NCI-H1436 treated with DMSO at 0.1 percent for 48 hours (cell line): ENCODE data around the gene UBE2QL1.

Experiments
- DNase-seq: peaks from one replicate; lab custom pipeline; 2025; lab: John Stamatoyannopoulos, UW

UBE2QL1 gene

DNA sequence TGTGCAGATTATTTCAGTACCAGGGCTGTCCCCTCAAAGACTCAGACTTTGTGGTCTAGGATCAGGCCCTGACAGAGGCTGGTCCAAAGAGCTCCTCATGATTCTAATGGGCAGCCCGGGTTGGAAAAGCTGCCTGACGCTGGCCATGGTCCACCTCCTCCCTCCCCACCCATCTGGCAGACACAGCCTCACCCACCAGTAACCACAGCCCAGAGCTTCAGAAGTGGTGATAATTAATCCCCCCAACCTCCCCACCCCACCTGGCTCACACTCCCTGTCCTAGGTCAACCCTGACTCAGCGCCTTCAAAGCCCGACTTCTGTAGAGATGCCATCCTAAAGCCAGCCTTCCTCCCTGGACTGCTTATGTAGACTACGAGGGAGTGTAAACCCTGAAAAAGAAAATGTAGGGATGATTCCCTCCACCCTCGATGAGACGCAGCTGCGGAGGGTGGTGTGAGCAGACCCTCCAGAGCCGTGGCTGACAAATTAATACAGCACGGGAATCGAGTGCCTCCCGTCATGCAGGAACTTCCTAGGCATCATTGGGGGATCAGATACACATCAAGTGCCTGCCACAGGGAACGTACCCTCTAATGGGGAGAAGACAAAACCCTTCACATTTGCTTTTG is 7.0 kb downstream of the UBE2QL1 start:
- no peak for DNase-seq

DNA sequence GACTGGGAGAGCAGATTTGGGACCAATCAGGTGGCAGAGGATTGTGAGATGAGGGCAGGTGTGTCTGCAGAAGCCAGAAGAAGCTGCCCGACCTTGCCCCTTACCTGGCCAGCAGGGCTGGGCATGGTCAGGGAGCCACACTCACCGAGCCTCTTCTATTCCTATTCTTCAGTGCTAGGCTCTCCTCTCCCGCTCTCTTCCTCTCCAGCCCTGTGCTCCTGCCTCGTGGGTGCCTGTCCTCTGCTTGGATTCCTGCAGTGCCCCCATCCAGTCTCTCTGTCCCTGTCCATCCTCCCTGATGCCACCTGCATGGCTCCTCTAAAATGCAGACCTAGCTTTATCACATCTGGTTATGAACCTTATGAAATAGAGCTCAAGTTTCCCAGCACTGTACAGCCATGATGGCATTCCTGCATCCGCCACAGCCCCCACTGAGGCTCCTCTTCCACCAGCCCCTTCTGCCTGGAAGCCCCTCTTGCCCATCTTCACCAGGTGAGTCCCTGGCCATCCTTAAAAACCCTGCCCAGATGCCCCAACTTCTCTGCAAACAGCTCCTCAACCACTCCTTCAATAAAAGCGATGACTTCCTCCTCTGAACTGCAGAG is 8.2 kb downstream of the UBE2QL1 start:
- DNase-seq: no peak

GRCh38 chr5:6457592-6457991 is 8.9 kb downstream of the UBE2QL1 start:
- no peak for DNase-seq

DNA sequence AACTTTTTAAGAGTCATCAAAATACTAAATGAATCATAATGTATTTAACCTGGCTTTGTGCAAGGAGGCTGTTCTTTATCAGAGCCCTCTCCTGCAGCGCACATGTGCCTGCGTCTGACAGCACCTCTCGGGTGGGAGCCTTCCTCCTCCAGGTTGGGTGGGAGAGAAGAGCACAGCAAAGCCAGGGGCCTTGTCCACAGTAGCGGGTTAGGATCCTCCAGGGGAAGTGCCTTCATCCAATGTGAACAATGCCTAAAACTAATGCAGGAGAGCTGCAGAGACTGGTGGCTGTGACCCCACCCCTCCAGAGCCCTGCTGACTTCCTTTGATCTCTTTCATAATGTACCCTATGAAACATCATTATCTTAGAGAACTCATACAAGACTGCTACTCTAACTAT is 10.2 kb downstream of the UBE2QL1 start:
- no peak for DNase-seq

GRCh38 chr5:6459896-6460295 is 11.2 kb downstream of the UBE2QL1 start:
- DNase-seq: no peak

DNA sequence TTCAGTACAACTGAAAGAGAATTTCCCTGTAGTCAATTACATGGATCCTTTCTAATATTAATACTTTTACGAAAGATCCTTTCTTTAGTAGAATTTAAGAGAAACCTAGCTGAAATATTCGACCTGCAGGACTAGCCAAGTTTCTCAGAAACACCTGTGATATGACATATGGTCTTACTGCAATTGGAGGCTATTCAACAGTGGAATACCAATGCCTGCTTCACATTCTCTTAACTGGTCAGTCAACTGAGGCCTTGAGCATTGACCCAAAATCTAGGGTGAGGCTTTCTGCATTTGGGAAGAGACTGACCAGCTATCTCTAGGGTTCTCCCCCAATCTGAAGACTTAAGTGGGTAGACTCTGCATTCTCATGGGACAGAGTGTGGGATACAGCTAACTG is 12.3 kb downstream of the UBE2QL1 start:
- DNase-seq: no peak

DNA sequence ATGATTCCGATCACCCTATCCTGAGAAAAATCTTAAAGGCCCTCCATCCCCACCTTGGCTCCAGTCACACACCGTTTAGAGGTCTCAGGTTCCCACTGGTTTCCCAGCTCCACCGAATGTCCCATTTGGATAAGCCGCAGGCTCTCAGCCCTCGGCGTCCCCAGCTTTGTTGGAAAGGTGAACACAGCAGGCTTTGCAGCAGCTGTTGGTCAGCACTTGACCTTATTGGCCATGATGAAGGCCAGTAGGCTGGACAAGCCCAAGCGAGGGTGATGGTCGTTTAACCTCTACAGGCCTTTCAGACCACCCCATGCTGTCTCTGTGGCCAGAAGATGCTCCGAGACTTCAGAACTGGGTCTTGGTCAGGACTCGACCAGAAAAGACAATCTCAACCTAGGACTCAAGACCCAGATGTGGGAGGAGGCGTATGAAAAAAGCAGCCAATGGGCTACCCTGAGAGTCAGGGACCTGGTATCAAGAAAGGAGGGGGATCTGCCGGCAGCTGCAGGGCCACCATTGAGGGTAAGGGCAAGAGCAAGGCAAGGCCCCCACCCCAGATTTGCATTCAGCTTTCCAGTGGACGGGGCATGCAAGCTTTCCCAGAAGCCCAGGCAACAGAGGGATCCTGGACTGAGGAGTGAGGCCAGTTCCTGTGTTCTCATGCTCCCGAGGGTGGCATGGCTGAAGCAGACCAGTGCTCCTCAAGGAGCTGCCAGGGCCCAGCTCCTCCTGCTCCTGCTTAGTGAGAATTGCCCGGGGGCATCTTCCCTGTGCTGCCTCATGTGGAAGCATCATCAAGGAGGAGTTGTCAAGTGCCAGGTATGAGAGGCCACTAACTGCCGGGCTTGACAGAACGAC is 13.4 kb downstream of the UBE2QL1 start:
- DNase-seq: no peak

DNA sequence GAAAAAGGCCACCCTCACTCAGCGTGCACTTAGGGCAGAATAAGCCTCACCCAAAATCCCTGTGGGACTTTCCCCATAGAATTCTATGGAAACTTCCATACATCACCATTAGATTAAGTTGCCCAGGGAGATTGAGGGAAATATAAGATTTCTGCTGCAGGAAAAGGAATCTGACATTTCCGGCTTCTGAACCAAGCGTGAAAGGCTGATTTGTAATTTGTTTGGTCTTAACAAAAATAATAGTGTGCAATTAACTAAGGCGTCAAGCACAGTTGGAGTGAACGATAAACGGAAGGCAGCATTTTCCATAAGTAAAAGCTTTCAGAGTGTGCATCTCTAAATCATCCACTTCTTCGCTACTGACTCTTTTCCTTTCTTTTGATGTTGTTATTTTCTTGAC is 14.0 kb downstream of the UBE2QL1 start:
- DNase-seq: no peak

DNA sequence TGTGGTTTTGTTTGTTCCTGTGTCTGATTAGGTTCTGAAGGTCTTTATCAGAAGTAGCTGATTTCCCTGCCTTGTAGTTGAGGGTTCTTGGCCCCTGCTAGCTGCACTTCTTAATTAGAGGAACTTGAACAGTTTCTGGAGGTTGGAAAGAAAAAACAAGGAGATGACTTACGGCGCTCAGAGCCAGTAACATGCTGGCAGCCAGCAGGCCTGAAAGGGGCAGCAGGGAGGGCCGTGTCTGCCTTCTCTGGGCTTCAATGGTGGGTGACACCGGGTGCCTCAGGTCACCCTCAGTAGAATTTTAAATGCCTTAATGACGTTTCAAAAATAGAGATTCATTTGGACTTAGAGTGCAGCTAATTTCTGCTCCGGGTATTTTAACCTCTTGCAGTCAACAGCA is 15.8 kb downstream of the UBE2QL1 start:
- no peak for DNase-seq

DNA sequence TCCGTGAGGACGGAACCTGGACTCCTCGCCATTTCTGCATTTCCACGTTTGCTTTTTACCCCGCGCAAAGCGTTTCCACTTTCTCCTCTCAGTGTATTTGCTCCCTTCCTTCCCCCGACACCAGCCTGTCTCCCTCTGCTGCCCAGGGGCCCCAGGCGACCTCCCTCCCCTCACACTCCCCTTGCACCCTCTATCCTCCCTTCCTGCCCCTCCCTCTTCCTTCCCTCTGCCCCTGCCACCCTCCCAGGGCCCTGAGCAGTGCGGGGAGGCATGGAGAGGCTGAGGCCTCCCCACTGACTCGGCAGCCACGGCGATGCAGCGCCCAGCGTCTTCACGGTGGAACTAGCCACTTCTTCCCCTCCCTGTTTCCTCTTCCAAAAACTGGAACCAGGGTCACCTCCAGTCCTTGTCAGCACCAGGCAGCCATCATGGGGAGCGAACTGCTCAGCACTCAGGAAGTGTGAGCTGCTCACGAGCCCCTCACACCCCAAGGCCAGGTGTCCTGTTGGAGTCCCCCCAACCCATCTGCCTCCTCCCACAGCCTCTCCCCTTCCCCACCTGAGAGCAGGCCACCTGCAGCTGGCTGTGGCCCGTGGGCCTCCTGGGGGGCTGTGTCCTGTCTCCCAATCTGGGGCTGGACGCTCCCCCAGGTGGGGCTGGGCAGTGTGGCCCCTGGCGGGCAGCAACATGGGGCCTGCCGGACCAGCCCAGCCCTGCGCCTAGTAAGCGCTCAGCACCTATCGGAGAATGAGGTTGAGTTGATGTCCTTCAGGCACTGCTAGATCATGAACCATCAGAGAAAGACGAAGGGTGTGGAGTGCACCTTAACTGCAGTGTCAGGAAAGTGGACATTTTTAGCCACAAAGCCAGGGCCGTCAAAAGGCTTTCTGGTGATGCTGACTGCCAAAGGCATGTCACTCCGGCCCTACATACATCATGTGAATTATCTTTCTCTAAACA is 17.5 kb downstream of the UBE2QL1 start:
- no peak for DNase-seq

DNA sequence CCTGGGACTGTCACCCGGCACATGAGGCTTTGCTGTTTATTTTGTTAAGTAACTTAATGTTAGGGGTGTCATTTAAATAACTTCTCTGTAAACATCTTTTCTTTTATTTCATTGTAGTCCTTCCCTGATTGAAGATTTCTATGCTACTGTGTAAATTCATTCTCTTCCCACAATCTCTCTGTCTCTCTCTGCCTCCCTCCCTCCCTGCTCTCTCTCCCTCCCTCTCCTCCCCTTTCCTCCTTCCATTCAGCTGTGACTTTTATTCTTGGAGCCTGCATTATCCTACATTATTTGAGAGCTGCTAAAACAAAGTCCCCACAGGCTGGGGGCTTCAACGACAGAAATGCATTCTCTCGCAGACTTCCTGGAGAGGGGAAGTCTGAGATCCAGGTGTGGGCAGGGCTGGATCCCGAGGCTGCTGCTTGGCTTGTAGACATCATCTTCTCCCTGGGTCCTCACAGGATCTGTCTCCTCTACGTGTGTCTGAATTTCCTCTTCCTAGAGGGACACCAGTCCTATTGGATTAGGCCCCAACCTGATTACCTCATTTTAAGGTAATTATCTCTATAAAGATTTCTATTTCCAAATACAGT is 18.4 kb downstream of the UBE2QL1 start:
- no peak for DNase-seq

DNA sequence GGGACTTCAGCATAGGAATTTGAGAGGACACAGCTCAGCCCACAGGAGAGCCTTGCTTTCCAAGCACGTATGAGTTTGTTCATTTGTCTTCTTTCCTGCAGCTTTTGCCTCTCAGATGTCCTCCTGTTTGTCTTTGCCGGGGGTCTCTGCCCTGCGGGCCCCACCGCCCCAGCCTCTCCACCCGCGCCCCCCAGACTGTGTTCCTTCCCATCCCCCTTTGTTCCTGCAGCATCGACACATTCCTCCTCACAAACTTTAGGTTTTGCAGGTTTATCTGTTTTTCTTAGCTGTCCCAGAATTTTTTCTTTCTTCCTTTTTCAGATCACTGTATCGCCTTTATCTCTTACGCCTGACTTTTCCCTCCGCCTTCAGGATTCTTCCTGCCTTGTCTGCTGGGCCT is 18.9 kb downstream of the UBE2QL1 start:
- no peak for DNase-seq

GRCh38 chr5:6468104-6468503 is 19.4 kb downstream of the UBE2QL1 start:
- no peak for DNase-seq

- DNase-seq: no peak
Observed at GRCh38 chr5:6468870-6469269, 20.2 kb downstream of the UBE2QL1 start.

GRCh38 chr5:6469836-6470235 is 21.2 kb downstream of the UBE2QL1 start:
- DNase-seq: no peak

GRCh38 chr5:6470672-6471071 is 22.0 kb downstream of the UBE2QL1 start:
- DNase-seq: no peak

DNA sequence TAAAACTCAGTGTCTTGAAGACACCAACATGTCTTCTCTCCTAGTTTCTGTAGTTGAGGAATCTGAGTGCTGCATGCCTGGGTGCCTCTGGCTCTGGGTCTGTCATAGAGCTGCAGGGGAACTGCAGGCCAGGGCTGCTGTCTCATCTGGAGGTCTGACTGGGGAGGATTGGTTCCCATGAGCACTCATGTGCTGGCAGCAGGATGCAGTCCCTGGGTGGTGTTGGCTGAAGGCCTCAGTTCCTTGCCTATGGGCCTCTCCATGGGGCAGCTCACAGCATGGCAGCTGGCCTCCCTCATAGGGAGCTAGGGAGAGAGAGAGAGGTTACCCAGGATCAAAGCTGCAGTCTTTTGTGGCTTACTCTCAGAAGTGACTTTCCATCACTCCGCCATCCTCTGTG is 22.6 kb downstream of the UBE2QL1 start:
- no peak for DNase-seq

DNA sequence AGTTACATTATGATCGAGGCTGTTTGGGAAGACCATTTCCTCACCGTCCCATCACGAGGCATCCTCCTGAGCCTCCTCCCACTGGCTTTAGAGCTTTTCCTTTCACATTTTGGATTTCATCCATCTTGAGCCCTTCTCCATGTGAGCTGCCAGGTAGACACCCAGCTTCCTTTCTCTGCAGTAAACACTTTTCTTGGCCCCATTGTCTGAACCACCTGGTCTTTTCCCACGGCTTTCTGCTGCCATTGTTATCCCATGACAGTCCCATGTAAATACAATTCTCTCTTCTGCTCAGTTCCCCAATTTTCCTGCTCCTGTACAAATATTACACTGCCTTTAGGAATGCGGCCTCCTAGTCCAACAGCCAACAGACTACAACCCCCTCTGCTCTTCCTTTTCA is 24.1 kb downstream of the UBE2QL1 start:
- DNase-seq: no peak

DNA sequence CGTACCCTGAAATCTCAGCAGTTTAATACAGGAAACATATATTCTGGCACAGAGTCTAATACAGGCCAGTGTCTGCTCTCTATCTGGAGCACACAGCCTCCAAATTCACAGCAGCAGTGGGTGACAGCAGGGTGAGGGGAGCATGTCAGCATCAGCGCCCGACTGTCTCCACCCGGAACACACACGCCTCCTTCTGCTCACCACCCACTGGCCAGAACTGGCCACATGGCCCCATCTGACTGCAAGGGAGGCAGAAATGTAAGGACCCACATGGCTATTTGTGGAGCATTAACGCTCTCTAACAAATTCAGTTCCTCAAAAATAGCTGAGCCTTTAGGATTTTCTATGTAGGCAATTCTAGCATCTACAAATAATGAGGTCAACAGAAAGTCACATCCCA is 24.6 kb downstream of the UBE2QL1 start:
- no peak for DNase-seq

DNA sequence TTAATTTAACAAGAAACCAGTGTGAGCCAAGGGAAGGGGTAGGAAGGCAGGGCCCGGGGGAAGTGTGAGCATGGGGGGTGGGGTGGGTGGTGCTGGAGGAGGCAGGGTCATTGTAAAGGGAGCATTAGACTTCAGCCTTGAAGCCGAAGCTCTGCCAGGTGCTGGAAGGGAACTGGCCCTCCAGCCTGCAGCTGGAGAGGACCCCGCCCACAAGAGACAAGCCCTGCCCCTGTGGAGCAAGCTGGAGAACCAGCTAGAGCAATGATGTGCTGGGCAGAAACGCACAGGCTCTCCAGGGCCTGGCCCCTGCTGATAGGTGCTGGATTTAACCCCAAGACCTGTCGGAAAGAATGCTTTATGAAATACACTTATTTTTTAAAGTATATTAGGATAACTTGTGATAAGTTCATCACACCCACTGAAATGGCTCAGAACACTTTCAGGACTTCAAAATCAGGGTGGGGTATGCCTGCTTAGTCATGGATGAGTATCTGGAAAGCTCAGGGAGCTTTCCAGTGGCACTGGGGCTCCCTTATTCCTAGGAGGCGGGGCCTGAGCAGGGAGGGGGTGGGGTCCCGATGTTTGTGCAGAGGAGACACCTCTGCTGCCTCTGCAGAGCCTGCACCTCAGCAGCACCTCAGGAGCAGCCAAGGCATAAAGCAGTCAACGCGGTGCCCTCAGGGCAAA is 27.1 kb downstream of the UBE2QL1 start:
- DNase-seq: no peak

DNA sequence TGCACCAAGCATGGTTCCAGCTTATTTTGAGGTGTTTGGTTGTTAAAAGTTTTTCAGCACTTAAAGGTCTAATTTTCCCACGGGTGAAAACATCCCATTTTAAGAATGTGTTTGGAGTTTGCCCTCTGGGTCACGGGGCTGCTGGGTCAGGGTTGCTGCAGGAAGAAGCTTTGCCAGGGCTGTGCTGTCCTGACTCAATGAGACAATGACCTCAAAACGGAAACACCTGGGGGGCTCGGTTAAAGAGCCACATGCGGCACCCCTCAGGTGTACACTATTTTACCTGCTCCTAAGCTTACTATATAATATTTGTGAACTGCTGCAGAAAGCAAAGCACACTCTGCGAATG is 27.6 kb downstream of the UBE2QL1 start:
- DNase-seq: no peak
